Stimulated activated naive CD8-positive, alpha-beta T cell treated with anti-CD3 and anti-CD28 coated beads, Interleukin-15, Interleukin-2, amounts not matched to agents 100 ng/mL and 50 ng/mL, for 24 hours (primary cell): ENCODE measurements around the gene CBX2.
"Not testable (repeated sequence)": the region's sequence is repeated elsewhere in the genome, so short reads cannot be mapped to it uniquely, and the experiment has no call there.

Experiments
- H3K27ac Mint-ChIP-seq: one replicate; pipeline ENCODE4 v1.8.0; 2021; ENCODE audit warnings: mild to moderate bottlenecking, mixed read lengths
- H3K27me3 Mint-ChIP-seq: one replicate; pipeline ENCODE4 v1.8.0; 2021; ENCODE audit warnings: mixed read lengths
- H3K36me3 Mint-ChIP-seq: one replicate; pipeline ENCODE4 v1.8.0; 2021; ENCODE audit warnings: low read depth, mixed read lengths
- H3K4me1 Mint-ChIP-seq: one replicate; pipeline ENCODE4 v1.8.0; 2021; ENCODE audit warnings: low read depth, mixed read lengths
- H3K4me3 Mint-ChIP-seq: one replicate; pipeline ENCODE4 v1.8.0; 2021; ENCODE audit warnings: mild to moderate bottlenecking, mixed read lengths
- H3K9me3 Mint-ChIP-seq: one replicate; pipeline ENCODE4 v1.8.0; 2021; ENCODE audit warnings: mixed read lengths

Gene CBX2

GRCh38 chr17:79750650-79751545 is 27.1 kb upstream of the CBX2 start:
- H3K4me3 Mint-ChIP-seq: no peak overlapping the region
- H3K27me3 Mint-ChIP-seq: peaks cover 47% of the 10 kb centered on the region
- no peak overlapping the region for H3K27ac Mint-ChIP-seq
- H3K36me3 Mint-ChIP-seq: no peaks in the 10 kb centered on the region
- H3K4me1 Mint-ChIP-seq: peaks cover 17% of the 10 kb centered on the region
- H3K9me3 Mint-ChIP-seq: no peaks in the 10 kb centered on the region

DNA sequence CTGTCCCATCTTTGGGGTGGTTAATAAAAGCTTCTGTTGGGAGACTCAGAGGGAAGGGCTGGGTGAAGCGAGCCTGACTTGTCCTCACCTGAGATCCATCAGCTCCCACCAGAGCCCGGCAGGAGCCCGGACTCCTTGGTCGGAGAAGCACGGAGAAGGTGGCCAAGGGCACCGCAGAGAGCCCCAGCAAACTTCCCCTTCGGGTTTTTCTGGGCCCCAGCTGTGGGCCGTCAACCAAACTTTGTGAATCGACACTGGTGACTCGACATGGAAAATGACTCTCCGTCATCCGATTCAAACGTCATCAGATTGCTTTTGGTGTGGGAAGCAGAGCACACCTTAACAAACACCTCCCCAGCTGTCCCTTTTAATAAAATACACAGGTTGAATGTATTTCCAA is 25.8 kb upstream of the CBX2 start:
- Mint-ChIP-seq H3K4me1 (peaks cover 11% of the 10 kb centered on the region), H3K4me3 (no peak overlapping the region), H3K27me3 (peaks cover 44% of the 10 kb centered on the region), H3K27ac (no peak overlapping the region), H3K36me3 (no peaks in the 10 kb centered on the region), H3K9me3 (no peaks in the 10 kb centered on the region)

DNA sequence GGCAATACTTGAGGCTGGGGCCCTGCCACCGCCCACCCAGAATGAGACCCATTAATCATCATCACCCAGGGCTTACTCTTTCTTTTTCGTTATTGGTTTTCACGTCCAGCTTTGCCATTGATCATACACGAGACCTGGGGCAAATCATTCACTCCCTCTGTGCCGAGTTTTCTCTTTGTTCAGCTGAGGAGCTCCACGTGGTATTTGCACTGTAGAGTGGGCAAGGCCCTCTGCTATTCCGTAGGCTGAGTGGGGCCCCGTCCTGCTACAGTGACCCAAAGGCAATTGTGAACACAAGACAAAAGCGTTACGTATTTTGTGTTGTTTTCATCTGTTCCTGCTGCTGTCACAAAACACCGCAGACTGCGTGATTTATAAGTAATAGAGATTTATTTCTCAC is 23.6 kb upstream of the CBX2 start:
- H3K9me3 Mint-ChIP-seq: no peaks in the 10 kb centered on the region
- peaks cover 4% of the 10 kb centered on the region for H3K4me1 Mint-ChIP-seq
- no peaks in the 10 kb centered on the region for H3K36me3 Mint-ChIP-seq
- H3K27me3 Mint-ChIP-seq: peaks cover 39% of the 10 kb centered on the region
- no peak overlapping the region for H3K27ac Mint-ChIP-seq
- H3K4me3 Mint-ChIP-seq: no peak overlapping the region

DNA sequence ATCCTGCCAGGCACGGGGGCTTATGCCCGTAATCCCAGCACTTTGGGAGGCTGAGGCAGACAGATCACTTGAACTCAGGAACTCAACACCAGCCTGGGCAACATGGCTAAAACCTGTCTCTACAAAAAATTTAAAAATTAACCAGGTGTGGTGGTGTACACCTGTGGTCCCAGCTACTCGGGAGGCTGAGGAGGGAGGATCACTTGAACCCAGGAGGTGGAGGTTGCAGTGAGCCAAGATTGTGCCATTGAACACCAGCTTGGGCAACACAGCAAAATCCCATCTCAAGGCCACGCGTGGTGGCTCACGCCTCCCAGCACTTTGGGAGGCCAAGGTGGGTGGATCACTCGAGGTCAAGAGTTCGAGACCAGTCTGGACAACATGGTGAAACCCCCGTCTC is 23.0 kb upstream of the CBX2 start:
- H3K27me3 Mint-ChIP-seq: peaks cover 34% of the 10 kb centered on the region
- not testable (repeated sequence) for H3K27ac Mint-ChIP-seq, H3K4me1 Mint-ChIP-seq, H3K9me3 Mint-ChIP-seq, H3K4me3 Mint-ChIP-seq, H3K36me3 Mint-ChIP-seq

GRCh38 chr17:79755591-79755990 is 22.4 kb upstream of the CBX2 start:
- Mint-ChIP-seq H3K4me1 (peaks cover 4% of the 10 kb centered on the region), H3K27ac (no peak overlapping the region), H3K4me3 (no peak overlapping the region), H3K36me3 (no peaks in the 10 kb centered on the region), H3K9me3 (no peaks in the 10 kb centered on the region), H3K27me3 (peaks cover 31% of the 10 kb centered on the region)

DNA sequence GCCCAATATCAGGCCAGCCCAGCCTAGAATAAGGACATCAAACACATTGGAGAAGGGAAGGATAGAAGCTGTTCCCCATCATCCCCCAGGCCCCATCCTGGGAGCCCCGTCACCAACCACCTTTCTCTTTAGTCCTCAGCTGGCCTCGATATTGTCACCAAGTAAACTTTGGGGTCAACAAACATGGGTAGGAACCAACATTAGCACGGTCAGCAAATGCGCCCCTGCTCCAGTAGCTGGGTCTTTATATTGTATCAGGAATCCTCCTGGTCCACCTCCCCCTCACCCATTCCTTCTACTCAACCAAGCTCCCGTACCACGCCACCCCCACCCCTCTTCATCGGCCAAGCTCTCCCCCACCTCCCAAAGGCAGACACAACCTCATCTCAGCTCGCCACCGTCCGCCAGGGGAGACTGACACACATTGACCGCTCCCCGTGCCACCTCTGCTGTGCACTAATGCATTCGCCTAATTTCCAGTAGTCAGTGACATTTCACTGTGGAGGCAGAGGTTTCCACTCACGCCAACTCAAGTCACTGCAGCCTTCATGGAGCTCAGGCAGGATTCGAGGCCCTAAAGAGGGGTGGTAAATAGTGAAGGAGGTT is 20.7 kb upstream of the CBX2 start:
- Mint-ChIP-seq H3K9me3 (no peaks in the 10 kb centered on the region), H3K27ac (no peak overlapping the region), H3K27me3 (peaks cover 17% of the 10 kb centered on the region), H3K4me1 (no peaks in the 10 kb centered on the region), H3K4me3 (no peak overlapping the region), H3K36me3 (no peaks in the 10 kb centered on the region)

DNA sequence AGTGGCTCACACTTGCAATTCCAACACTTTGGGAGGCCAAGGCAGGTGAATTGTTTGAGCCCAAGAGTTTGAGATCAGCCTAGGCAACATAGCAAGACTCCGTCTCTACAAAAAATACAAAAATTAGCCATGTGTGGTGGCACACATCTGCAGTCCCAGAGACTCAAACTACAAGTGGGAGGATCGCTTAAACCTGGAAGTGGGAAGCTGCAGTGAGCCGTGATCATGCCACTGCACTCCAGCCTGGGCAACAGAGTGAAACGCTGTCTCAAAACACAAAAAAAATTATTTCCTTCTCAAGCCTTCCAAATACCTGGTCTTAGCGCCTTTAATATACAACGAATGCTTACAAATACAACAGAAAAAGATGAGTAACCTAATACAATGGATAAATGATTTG is 19.7 kb upstream of the CBX2 start:
- Mint-ChIP-seq H3K27me3 (peaks cover 16% of the 10 kb centered on the region), H3K27ac (no peak overlapping the region), H3K36me3 (no peaks in the 10 kb centered on the region), H3K9me3 (no peaks in the 10 kb centered on the region), H3K4me3 (no peak overlapping the region), H3K4me1 (no peaks in the 10 kb centered on the region)

DNA sequence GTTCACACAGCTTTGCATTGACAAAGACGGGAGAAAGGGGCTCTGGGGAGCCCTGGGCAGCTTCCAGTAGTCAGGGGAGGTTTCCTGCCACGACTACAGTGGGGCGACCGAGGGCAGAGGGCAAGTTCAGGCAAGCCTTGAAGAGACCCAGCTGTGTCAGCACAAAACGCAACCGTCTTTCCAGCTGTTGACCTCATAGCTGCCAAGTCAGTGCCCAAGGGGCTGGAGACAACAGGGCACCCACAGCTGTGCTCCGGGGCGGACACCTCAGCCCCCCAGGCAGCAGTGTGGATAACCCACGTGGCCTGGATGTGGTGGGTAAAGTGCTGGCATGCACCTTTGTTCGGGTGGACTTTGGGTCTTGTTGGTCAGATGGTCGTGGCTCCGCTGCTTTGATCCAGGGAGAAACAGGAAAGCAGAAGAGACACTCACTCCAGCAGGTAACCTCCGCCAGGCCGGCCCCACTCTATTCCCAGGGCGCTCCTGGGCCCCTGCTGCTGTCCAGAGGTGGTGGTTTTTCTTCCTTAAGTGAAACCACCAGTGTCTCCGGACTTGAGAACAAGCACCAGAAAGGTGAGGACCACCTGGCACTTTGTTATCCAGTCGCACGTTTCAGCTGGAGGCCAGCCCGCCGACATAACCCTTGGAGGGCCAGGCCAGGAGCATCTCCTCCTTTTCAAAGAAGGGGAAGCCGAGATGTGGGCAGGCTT is 17.6 kb upstream of the CBX2 start:
- Mint-ChIP-seq H3K27me3 (peaks cover 8% of the 10 kb centered on the region), H3K4me1 (no peaks in the 10 kb centered on the region), H3K36me3 (no peaks in the 10 kb centered on the region), H3K9me3 (no peaks in the 10 kb centered on the region), H3K27ac (no peak overlapping the region), H3K4me3 (no peak overlapping the region)

DNA sequence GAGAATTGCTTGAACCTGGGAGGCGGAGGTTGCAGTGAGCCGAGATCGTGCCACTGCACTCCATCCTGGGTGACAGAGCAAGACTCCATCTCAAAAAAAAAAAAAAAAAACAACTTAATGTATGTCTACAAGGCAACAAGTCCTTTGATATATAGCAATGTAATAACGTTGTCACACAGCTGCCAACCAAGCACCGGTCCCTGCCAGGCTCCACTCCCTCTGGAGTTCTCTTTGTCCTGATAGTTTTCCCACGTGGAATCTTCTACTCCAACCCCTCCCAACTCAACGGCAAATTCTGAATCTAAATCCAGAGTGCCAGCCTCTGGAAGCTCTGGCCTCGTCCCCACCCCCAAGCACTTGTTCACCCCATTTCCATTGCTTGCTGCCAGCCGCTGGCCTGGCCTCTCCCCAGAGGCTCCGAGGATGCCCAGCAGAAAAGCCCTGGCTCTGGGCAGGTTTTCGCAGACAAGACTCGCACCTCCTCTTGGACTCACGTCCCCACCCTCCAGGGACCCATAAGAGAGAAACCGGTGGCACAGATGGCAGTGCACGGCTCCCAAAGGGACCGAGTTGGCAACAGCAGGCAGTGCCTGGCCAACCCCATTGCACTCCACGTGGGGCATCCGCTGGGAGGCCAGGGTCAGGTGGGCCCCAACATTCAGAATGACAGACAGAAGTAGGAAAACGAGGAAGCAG is 15.9 kb upstream of the CBX2 start:
- Mint-ChIP-seq H3K27ac (no peak overlapping the region), H3K27me3 (peaks cover 10% of the 10 kb centered on the region), H3K4me3 (no peak overlapping the region), H3K36me3 (no peaks in the 10 kb centered on the region), H3K4me1 (no peaks in the 10 kb centered on the region), H3K9me3 (no peaks in the 10 kb centered on the region)

DNA sequence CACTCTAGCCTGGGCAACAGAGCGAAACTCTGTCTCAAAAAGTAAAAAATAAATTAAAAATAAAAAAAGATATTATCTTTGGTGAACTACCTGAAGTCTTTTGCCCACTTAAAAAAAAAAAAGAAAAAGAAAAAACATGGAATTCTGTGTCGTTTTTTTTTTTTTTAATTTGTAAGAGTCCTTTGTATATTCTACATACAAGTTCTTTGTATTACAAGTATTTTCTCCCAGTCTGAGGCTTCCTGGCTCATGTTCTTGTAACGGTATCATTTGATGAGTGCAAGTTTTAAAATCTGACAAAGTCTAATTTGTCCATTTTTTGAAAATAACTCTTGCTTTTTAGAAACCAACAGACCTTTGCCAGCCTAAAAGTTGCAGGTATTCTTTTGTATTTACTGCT is 12.2 kb upstream of the CBX2 start:
- H3K9me3 Mint-ChIP-seq: no peaks in the 10 kb centered on the region
- H3K36me3 Mint-ChIP-seq: no peaks in the 10 kb centered on the region
- no peak overlapping the region for H3K27ac Mint-ChIP-seq
- H3K27me3 Mint-ChIP-seq: peaks cover 16% of the 10 kb centered on the region
- no peaks in the 10 kb centered on the region for H3K4me1 Mint-ChIP-seq
- no peak overlapping the region for H3K4me3 Mint-ChIP-seq

DNA sequence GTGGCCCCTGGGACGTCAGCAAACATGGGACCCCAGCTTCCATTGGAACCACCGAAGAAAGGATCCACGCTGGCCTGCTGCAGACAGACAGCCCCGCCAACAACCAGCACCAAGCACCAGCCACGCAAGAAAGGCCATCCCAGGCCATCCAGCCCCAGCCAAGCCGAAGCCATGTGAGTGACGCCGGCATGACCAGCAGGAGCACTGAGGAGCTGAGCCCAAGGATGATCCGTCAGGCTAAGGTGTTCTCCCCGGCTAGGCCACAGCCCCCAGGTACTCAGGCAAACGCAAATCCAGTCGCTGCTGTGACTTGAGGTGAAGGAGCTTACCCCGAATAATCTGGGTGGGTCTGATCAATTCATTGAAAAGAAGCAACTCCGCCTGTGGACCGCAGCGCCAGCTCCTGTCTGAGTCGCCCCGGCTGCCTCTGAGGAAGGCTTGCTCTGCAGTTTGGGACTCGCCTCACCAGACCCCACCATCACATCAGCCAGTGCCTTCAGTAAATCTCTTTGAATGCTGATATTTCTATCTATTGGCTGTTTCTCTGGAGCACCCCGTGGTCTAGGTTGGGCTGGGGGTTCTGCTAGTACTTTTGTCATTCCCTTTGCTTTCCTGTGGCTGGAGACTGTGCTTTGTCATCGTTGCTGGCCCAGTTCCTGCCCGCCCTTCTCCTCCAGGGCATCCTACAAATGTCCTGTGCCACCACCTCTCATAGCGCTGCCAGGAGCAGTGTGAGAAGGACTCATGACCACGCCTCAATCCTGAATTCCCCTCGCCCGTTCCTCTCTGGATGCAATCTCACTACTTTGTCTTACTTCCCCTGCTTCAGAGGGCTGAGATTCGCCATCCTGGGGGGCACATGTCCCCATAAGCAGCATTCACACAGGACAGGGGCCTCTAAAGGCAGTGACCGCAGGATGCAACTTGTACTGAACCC is 8.1 kb upstream of the CBX2 start:
- Mint-ChIP-seq H3K4me3 (no peak overlapping the region), H3K4me1 (no peaks in the 10 kb centered on the region), H3K27me3 (peaks cover 36% of the 10 kb centered on the region), H3K36me3 (no peaks in the 10 kb centered on the region), H3K27ac (no peak overlapping the region), H3K9me3 (no peaks in the 10 kb centered on the region)

- Mint-ChIP-seq H3K4me1 (no peaks in the 10 kb centered on the region), H3K36me3 (no peaks in the 10 kb centered on the region), H3K4me3 (no peak overlapping the region)
Measured at GRCh38 chr17:79771276-79771675, 6.7 kb upstream of the CBX2 start.

DNA sequence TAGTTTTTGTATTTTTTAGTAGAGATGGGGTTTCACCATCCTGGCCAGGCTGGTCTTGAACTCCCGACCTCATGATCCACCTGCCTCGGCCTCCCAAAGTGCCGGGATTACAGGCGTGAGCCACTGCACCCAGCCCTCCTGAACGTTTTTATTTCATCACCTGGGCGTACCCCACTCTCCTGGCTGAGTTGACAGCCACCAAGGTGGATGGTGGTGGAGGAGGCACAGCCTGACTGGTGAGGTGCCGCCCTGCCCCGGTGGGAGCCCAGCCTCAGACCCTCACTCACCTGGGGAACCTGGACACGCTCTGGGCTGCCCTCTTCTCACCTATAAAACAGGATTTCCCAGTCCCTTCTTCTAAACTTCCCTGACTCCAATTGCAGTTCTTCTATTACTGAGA is 5.2 kb upstream of the CBX2 start:
- not testable (repeated sequence) for H3K36me3 Mint-ChIP-seq, H3K4me3 Mint-ChIP-seq, H3K9me3 Mint-ChIP-seq, H3K4me1 Mint-ChIP-seq, H3K27ac Mint-ChIP-seq
- peaks cover 50% of the 10 kb centered on the region for H3K27me3 Mint-ChIP-seq

More at GRCh38 chr17:79771276-79771675, 6.7 kb upstream of the CBX2 start:
- no peaks in the 10 kb centered on the region for H3K9me3 Mint-ChIP-seq
- peaks cover 48% of the 10 kb centered on the region for H3K27me3 Mint-ChIP-seq
- no peak overlapping the region for H3K27ac Mint-ChIP-seq

GRCh38 chr17:79774561-79774975 is 3.4 kb upstream of the CBX2 start:
- H3K27me3 Mint-ChIP-seq: peaks cover 55% of the 10 kb centered on the region

More at GRCh38 chr17:79774561-79774975, 3.4 kb upstream of the CBX2 start:
- Mint-ChIP-seq H3K27ac (no peak overlapping the region), H3K9me3 (no peaks in the 10 kb centered on the region), H3K4me3 (no peak overlapping the region), H3K4me1 (peaks cover 11% of the 10 kb centered on the region), H3K36me3 (no peaks in the 10 kb centered on the region)
